AG04450 (cell line): ENCODE measurements around the gene RBM27. TPM values are rescaled to one million over a fixed set of nuclear protein-coding genes. Genes with fewer than 3 reads are reported as not detected.
"Not testable (repeated sequence)": the region's sequence is repeated elsewhere in the genome, so short reads cannot be mapped to it uniquely, and the experiment has no call there.

ENCODE experiments used
- CTCF ChIA-PET: fragments of 300-600, 350-600 bp; formaldehyde crosslinking; extraction: SDS; loops from one replicate; lab custom pipeline; 2022; ENCODE audit warnings: antibody characterized with exemption, inconsistent platforms; lab: Charles Lee
- POLR2A ChIA-PET: fragments of 350-600 bp; formaldehyde crosslinking; extraction: SDS; loops from one replicate; lab custom pipeline; 2021; ENCODE audit warnings: antibody characterized with exemption, inconsistent platforms; lab: Yijun Ruan, JAX
- DNase-seq: peaks from one replicate; pipeline ENCODE4 v3.0.0-alpha.2; 2011; ENCODE audit warnings: low read depth, low spot score
- H3K27ac ChIP-seq: one replicate; pipeline ENCODE4 v1.5.1; 2012; ENCODE audit warnings: low read depth, low read length, control low read depth
- H3K27me3 ChIP-seq: one replicate; pipeline ENCODE4 v1.6.0; 2012; ENCODE audit warnings: low read length; ENCODE audit not compliant: control insufficient read depth, insufficient read depth
- H3K4me3 ChIP-seq: 2 replicates; pipeline ENCODE4 v1.5.1; 2011; ENCODE audit warnings: mild to moderate bottlenecking, low read depth, low read length, control low read depth
- H3K9me3 ChIP-seq: 2 replicates; pipeline ENCODE4 v1.5.1; 2012; ENCODE audit warnings: low read length; ENCODE audit not compliant: control insufficient read depth, insufficient read depth
- CTCF ChIP-seq: IDR thresholded peaks from 2 replicates; pipeline ENCODE4 v1.5.1; 2011; ENCODE audit warnings: low read depth, low read length, control low read depth, inconsistent platforms
- polyA plus RNA-seq: library from polyadenylated mRNA; depleted of rRNA; stranded (reverse); fragments of >200 nt; gene quantifications from 2 replicates; pipeline ENCODE4 v1.2.3, GENCODE V29; 2011

Gene RBM27
- polyA plus RNA-seq, 1 experiment, result 16.7 TPM

- Histone ChIP-seq H3K9me3 (no peaks in the 10 kb centered on the region), H3K27me3 (no peaks in the 10 kb centered on the region), H3K27ac (no peak overlapping the region), H3K4me3 (no peak overlapping the region)
- no peak for TF ChIP-seq CTCF
- ChIA-PET POLR2A (no interaction called here), CTCF (no interaction called here)
- DNase-seq, result no peak
Measured at GRCh38 chr5:146169076-146169475, 34.3 kb upstream of the RBM27 start.

- not testable (repeated sequence) for H3K9me3 ChIP-seq, DNase-seq, H3K4me3 ChIP-seq, H3K27ac ChIP-seq, H3K27me3 ChIP-seq
- ChIA-PET POLR2A (interaction anchor here (0.6 to 0.7 kb wide), 2 partner anchors 12 to 30 kb away, joined by 3 read pairs; no protein-coding TSS in a partner anchor), CTCF (interaction anchor here (0.6 kb wide), 1 partner anchor 389 kb away, joined by 3 read pairs; no protein-coding TSS in a partner anchor)
Measured at GRCh38 chr5:146173049-146173448, 30.4 kb upstream of the RBM27 start.

- ChIA-PET CTCF (interaction anchor here (0.6 to 1.6 kb wide), 2 partner anchors 43 to 390 kb away, joined by 3 to 6 read pairs; no protein-coding TSS in a partner anchor), POLR2A (interaction anchor here (0.6 kb wide), 1 partner anchor 13 kb away, joined by 3 read pairs; no protein-coding TSS in a partner anchor)
- Histone ChIP-seq H3K4me3 (no peak overlapping the region), H3K9me3 (no peaks in the 10 kb centered on the region), H3K27ac (no peak overlapping the region), H3K27me3 (no peaks in the 10 kb centered on the region)
- TF ChIP-seq CTCF, result no peak
- DNase-seq, result no peak
Measured at GRCh38 chr5:146173597-146173996, 29.8 kb upstream of the RBM27 start.

GRCh38 chr5:146176805-146177204 is 26.6 kb upstream of the RBM27 start:
- CTCF ChIA-PET, result no interaction called here
- POLR2A ChIA-PET, result no interaction called here
- TF ChIP-seq CTCF, result no peak
- no peak for DNase-seq
- no peak overlapping the region for H3K4me3 ChIP-seq
- H3K27ac ChIP-seq, result no peak overlapping the region
- no peaks in the 10 kb centered on the region for H3K27me3 ChIP-seq
- no peaks in the 10 kb centered on the region for H3K9me3 ChIP-seq

- Histone ChIP-seq H3K27ac (no peak overlapping the region), H3K9me3 (no peaks in the 10 kb centered on the region), H3K4me3 (no peak overlapping the region), H3K27me3 (no peaks in the 10 kb centered on the region)
- no peak for DNase-seq
- no peak for TF ChIP-seq CTCF
- CTCF ChIA-PET, result no interaction called here
- POLR2A ChIA-PET, result no interaction called here
Measured at GRCh38 chr5:146179696-146180095, 23.7 kb upstream of the RBM27 start.

GRCh38 chr5:146183403-146183802 is 20.0 kb upstream of the RBM27 start:
- DNase-seq, H3K9me3 ChIP-seq, CTCF ChIA-PET, H3K27ac ChIP-seq, H3K27me3 ChIP-seq: not testable (repeated sequence)
- POLR2A ChIA-PET, result interaction anchor here (0.6 to 0.7 kb wide), 2 partner anchors 20 to 27 kb away, joined by 3 read pairs; no protein-coding TSS in a partner anchor
- peak overlapping the region; percentile 85 for H3K4me3 ChIP-seq
